ENCODE measurements around the gene FOXL2NB. TPM values are rescaled to one million over a fixed set of nuclear protein-coding genes. Genes with fewer than 3 reads are reported as not detected.

Gene FOXL2NB
- total RNA-seq, 1 experiment from 2014 or later = 2.2 TPM

- peaks cover 2% of the 10 kb centered on the region for H3K27me3 Mint-ChIP-seq (ENCODE audit: insufficient read depth, unreplicated experiment)
- Histone ChIP-seq H3K27me3 (replicated peaks; ENCODE audit: control insufficient read depth, insufficient read depth, low read length) (peaks cover 3% of the 10 kb centered on the region; the same call in 1 of the 2 replicates), H3K4me1 (no peaks in the 10 kb centered on the region), H3K36me3 (ENCODE audit: control insufficient read depth, insufficient read depth, low read length) (no peaks in the 10 kb centered on the region), H3K9me3 (no peaks in the 10 kb centered on the region), H3K4me3 (ENCODE audit: low read depth, low read length) (no peak overlapping the region)
- BruUV-seq (replicated peaks) = no TSS peak
- intact Hi-C loops (cut with micrococcal nuclease; ENCODE audit: unreplicated experiment) = no loop called here
- TF ChIP-seq CTCF (IDR thresholded peaks at IDR 0.05; ENCODE audit: insufficient read depth in 1 of 2, low read depth in 1 of 2, low read length in 1 of 2, severe bottlenecking in 1 of 2, unreplicated experiment in 1 of 2) = no peak
- ChIA-PET POLR2A (no interaction called here), CTCF (no interaction called here)
- no peak overlapping the region for H3K4me3 Mint-ChIP-seq (ENCODE audit: unreplicated experiment)
- no peak for DNase-seq
- H3K27ac Mint-ChIP-seq (ENCODE audit: unreplicated experiment) = no peak overlapping the region
- no peaks in the 10 kb centered on the region for H3K4me1 Mint-ChIP-seq (ENCODE audit: low read depth, unreplicated experiment)
- no peaks in the 10 kb centered on the region for H3K36me3 Mint-ChIP-seq (ENCODE audit: insufficient read depth, unreplicated experiment)
- no peaks in the 10 kb centered on the region for H3K9me3 Mint-ChIP-seq (ENCODE audit: unreplicated experiment)
These were observed 38.9 kb downstream of the FOXL2NB start for GRCh38 chr3:138985932-138986331.

- CTCF ChIA-PET = no interaction called here
These were observed 40.2 kb downstream of the FOXL2NB start for GRCh38 chr3:138987181-138987580.

GRCh38 chr3:138995706-138996105, 48.7 kb downstream of the FOXL2NB start:
- no peak for DNase-seq
- H3K27me3 Mint-ChIP-seq (ENCODE audit: insufficient read depth, unreplicated experiment) = peaks cover 28% of the 10 kb centered on the region

More at GRCh38 chr3:138987181-138987580, 40.2 kb downstream of the FOXL2NB start:
- intact Hi-C loops (cut with micrococcal nuclease; ENCODE audit: unreplicated experiment) = no loop called here
- Mint-ChIP-seq H3K4me3 (ENCODE audit: unreplicated experiment) (no peak overlapping the region), H3K36me3 (ENCODE audit: insufficient read depth, unreplicated experiment) (no peaks in the 10 kb centered on the region), H3K4me1 (ENCODE audit: low read depth, unreplicated experiment) (no peaks in the 10 kb centered on the region), H3K27ac (ENCODE audit: unreplicated experiment) (no peak overlapping the region), H3K9me3 (ENCODE audit: unreplicated experiment) (no peaks in the 10 kb centered on the region), H3K27me3 (ENCODE audit: insufficient read depth, unreplicated experiment) (peaks cover 5% of the 10 kb centered on the region)
- H3K27me3 ChIP-seq (replicated peaks; ENCODE audit: control insufficient read depth, insufficient read depth, low read length) = peaks cover 1% of the 10 kb centered on the region; the same call in 1 of the 2 replicates
- no peak for TF ChIP-seq CTCF (IDR thresholded peaks at IDR 0.05; ENCODE audit: insufficient read depth in 1 of 2, low read depth in 1 of 2, low read length in 1 of 2, severe bottlenecking in 1 of 2, unreplicated experiment in 1 of 2)
- no peak for DNase-seq
- POLR2A ChIA-PET = no interaction called here
- no peak overlapping the region for H3K4me3 ChIP-seq (ENCODE audit: low read depth, low read length)
- no TSS peak for BruUV-seq (replicated peaks)
- H3K36me3 ChIP-seq (ENCODE audit: control insufficient read depth, insufficient read depth, low read length) = no peaks in the 10 kb centered on the region
- no peaks in the 10 kb centered on the region for H3K4me1 ChIP-seq
- no peaks in the 10 kb centered on the region for H3K9me3 ChIP-seq

More at GRCh38 chr3:138995706-138996105, 48.7 kb downstream of the FOXL2NB start:
- no peaks in the 10 kb centered on the region for H3K36me3 ChIP-seq (ENCODE audit: control insufficient read depth, insufficient read depth, low read length)
- no peaks in the 10 kb centered on the region for H3K4me1 ChIP-seq
- intact Hi-C loops (cut with micrococcal nuclease; ENCODE audit: unreplicated experiment) = no loop called here
- no peak overlapping the region for H3K27ac Mint-ChIP-seq (ENCODE audit: unreplicated experiment)
- no peak overlapping the region for H3K4me3 ChIP-seq (ENCODE audit: low read depth, low read length)
- no peak for TF ChIP-seq CTCF (IDR thresholded peaks at IDR 0.05; ENCODE audit: insufficient read depth in 1 of 2, low read depth in 1 of 2, low read length in 1 of 2, severe bottlenecking in 1 of 2, unreplicated experiment in 1 of 2)
- CTCF ChIA-PET = no interaction called here
- H3K9me3 Mint-ChIP-seq (ENCODE audit: unreplicated experiment) = no peaks in the 10 kb centered on the region
- no peaks in the 10 kb centered on the region for H3K27me3 ChIP-seq (replicated peaks; ENCODE audit: control insufficient read depth, insufficient read depth, low read length)
- POLR2A ChIA-PET = no interaction called here
- H3K4me1 Mint-ChIP-seq (ENCODE audit: low read depth, unreplicated experiment) = no peaks in the 10 kb centered on the region
- no peak overlapping the region for H3K4me3 Mint-ChIP-seq (ENCODE audit: unreplicated experiment)
- no TSS peak for BruUV-seq (replicated peaks)
- no peaks in the 10 kb centered on the region for H3K9me3 ChIP-seq
- no peaks in the 10 kb centered on the region for H3K36me3 Mint-ChIP-seq (ENCODE audit: insufficient read depth, unreplicated experiment)

Other genes starting within 250 kb of the FOXL2NB start
- 29.7 and 31.5 TPM in 2 replicates for gene PIK3CB, start 112.3 kb upstream of the FOXL2NB start, total RNA-seq (2022)
- gene FOXL2, start 80 bp upstream of the FOXL2NB start, total RNA-seq (2022) = 1.4 and 1.8 TPM in 2 replicates
- gene PRR23A, start 59.1 kb downstream of the FOXL2NB start, total RNA-seq (2022) = not detected in 2 replicates
- gene PRR23B, start 73.7 kb downstream of the FOXL2NB start, total RNA-seq (2022) = not detected in 2 replicates
- gene PRR23C, start 97.7 kb downstream of the FOXL2NB start, total RNA-seq (2022) = not detected in 2 replicates